ENCODE results near the gene CABP4. TPM values are rescaled to one million over a fixed set of nuclear protein-coding genes. Genes with fewer than 3 reads are reported as not detected.

Gene CABP4
- total RNA-seq, 1 experiment from 2014 or later = not detected

DNA sequence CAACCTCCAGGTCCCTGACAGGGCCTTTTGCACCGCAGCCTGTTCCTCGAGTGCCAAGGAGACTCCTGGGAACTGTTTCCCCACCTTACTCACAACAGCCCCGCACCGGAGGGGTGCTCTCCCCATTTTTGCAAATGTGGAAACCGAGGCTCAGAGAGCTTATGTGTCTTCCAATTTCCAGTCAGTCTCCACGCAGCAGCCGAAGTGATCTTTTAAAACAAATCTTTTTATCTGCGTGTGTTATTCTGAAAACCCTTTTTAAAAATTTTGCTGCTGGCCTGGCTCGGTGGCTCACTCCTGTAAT lies 14.3 kb downstream of the CABP4 start:
- TF ChIP-seq NFATC4 (CRISPR knock-in tag; IDR thresholded peaks at IDR 0.05) (no peak), SMAD3 (CRISPR knock-in tag; IDR thresholded peaks at IDR 0.05; ENCODE audit: borderline replicate concordance) (no peak), CREM (CRISPR knock-in tag; IDR thresholded peaks at IDR 0.05) (no peak), MXD4 (CRISPR knock-in tag; IDR thresholded peaks at IDR 0.05; ENCODE audit: borderline replicate concordance) (no peak)
- TF ChIP-seq, protein P1, sequence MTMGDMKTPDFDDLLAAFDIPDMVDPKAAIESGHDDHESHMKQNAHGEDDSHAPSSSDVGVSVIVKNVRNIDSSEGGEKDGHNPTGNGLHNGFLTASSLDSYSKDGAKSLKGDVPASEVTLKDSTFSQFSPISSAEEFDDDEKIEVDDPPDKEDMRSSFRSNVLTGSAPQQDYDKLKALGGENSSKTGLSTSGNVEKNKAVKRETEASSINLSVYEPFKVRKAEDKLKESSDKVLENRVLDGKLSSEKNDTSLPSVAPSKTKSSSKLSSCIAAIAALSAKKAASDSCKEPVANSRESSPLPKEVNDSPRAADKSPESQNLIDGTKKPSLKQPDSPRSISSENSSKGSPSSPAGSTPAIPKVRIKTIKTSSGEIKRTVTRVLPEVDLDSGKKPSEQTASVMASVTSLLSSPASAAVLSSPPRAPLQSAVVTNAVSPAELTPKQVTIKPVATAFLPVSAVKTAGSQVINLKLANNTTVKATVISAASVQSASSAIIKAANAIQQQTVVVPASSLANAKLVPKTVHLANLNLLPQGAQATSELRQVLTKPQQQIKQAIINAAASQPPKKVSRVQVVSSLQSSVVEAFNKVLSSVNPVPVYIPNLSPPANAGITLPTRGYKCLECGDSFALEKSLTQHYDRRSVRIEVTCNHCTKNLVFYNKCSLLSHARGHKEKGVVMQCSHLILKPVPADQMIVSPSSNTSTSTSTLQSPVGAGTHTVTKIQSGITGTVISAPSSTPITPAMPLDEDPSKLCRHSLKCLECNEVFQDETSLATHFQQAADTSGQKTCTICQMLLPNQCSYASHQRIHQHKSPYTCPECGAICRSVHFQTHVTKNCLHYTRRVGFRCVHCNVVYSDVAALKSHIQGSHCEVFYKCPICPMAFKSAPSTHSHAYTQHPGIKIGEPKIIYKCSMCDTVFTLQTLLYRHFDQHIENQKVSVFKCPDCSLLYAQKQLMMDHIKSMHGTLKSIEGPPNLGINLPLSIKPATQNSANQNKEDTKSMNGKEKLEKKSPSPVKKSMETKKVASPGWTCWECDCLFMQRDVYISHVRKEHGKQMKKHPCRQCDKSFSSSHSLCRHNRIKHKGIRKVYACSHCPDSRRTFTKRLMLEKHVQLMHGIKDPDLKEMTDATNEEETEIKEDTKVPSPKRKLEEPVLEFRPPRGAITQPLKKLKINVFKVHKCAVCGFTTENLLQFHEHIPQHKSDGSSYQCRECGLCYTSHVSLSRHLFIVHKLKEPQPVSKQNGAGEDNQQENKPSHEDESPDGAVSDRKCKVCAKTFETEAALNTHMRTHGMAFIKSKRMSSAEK (CRISPR knock-in tag; IDR thresholded peaks at IDR 0.05; ENCODE audit: borderline replicate concordance) = 0 out of 2 replicates have a peak, but pooled peaks have one; percentile 59
- H3K4me3 Mint-ChIP-seq = peak overlapping the region; percentile 66
- ChIA-PET CTCF (interaction anchor here (1.4 to 2.8 kb wide), 6 partner anchors 68 to 145 kb away, joined by 3 to 28 read pairs (median 4); partner anchors contain the start of genes CLCF1, POLD4 and PPP1CA), POLR2A (interaction anchor here (0.8 to 1.5 kb wide), 3 partner anchors 24 to 49 kb away, joined by 3 to 4 read pairs (median 3); no protein-coding TSS in a partner anchor)
- peaks cover 23% of the 10 kb centered on the region for H3K4me1 Mint-ChIP-seq
- no peaks in the 10 kb centered on the region for H3K36me3 Mint-ChIP-seq
- no peaks in the 10 kb centered on the region for H3K9me3 Mint-ChIP-seq
- H3K27ac Mint-ChIP-seq = no peak overlapping the region
- peaks cover 17% of the 10 kb centered on the region for H3K27me3 Mint-ChIP-seq (ENCODE audit: low read depth)
- ATAC-seq = no peak
- DNase-seq (ENCODE audit: low spot score) = no peak

DNA sequence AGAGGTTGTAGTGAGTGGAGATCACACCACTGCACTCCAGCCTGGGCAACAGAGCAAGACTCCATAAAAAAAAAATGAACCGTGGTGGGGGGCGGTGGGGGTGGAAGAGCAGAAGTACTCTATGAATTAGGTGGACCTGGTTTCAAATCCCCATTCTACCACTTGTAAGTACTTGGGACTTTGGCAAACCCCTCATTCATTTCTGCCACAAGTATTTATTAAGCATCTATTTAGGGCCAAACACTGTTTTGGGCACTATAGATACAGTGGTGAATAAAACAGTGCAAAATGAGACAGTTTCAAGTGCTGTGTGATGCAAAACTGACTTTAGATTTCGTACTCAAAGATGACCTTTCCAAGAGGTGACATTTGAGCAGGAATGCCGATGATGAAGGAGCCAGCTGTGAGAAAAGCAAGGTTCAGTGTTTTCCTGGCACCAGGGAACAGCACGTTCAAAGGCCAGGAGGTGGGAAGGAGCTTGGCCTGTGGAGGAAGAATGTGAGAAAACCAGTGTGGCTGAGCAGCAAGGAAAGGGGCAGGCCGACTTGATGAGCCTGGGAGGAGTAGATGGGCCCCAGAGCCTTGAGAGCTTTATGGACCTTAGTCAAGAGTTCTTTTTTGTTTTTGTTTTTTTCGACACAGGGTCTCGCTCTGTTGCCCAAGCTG lies 15.3 kb downstream of the CABP4 start:
- ChIA-PET CTCF (interaction anchor here (0.6 to 1.2 kb wide), 3 partner anchors 26 to 81 kb away, joined by 3 to 4 read pairs (median 3); no protein-coding TSS in a partner anchor), POLR2A (no interaction called here)
- peak overlapping the region; percentile 66 for H3K4me3 Mint-ChIP-seq
- DNase-seq (ENCODE audit: low spot score) = no peak
- no peaks in the 10 kb centered on the region for H3K9me3 Mint-ChIP-seq
- H3K27ac Mint-ChIP-seq = no peak overlapping the region
- ATAC-seq = no peak
- H3K36me3 Mint-ChIP-seq = no peaks in the 10 kb centered on the region
- peaks cover 20% of the 10 kb centered on the region for H3K27me3 Mint-ChIP-seq (ENCODE audit: low read depth)
- H3K4me1 Mint-ChIP-seq = peaks cover 19% of the 10 kb centered on the region
- TF ChIP-seq FOXK1 (CRISPR knock-in tag; IDR thresholded peaks at IDR 0.05) = no peak
- no peak for TF ChIP-seq HMGA2 (CRISPR knock-in tag; IDR thresholded peaks at IDR 0.05)
- no peak for TF ChIP-seq ZNF671 (CRISPR knock-in tag; IDR thresholded peaks at IDR 0.05)
- TF ChIP-seq, protein P2, sequence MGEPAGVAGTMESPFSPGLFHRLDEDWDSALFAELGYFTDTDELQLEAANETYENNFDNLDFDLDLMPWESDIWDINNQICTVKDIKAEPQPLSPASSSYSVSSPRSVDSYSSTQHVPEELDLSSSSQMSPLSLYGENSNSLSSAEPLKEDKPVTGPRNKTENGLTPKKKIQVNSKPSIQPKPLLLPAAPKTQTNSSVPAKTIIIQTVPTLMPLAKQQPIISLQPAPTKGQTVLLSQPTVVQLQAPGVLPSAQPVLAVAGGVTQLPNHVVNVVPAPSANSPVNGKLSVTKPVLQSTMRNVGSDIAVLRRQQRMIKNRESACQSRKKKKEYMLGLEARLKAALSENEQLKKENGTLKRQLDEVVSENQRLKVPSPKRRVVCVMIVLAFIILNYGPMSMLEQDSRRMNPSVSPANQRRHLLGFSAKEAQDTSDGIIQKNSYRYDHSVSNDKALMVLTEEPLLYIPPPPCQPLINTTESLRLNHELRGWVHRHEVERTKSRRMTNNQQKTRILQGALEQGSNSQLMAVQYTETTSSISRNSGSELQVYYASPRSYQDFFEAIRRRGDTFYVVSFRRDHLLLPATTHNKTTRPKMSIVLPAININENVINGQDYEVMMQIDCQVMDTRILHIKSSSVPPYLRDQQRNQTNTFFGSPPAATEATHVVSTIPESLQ (CRISPR knock-in tag; IDR thresholded peaks at IDR 0.05) = no peak
- no peak for TF ChIP-seq ETV6 (CRISPR knock-in tag; IDR thresholded peaks at IDR 0.05)
- TF ChIP-seq, protein P3, sequence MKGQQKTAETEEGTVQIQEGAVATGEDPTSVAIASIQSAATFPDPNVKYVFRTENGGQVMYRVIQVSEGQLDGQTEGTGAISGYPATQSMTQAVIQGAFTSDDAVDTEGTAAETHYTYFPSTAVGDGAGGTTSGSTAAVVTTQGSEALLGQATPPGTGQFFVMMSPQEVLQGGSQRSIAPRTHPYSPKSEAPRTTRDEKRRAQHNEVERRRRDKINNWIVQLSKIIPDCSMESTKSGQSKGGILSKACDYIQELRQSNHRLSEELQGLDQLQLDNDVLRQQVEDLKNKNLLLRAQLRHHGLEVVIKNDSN (CRISPR knock-in tag; IDR thresholded peaks at IDR 0.05) = no peak
- no peak for TF ChIP-seq JUN (CRISPR knock-in tag; IDR thresholded peaks at IDR 0.05)
- TF ChIP-seq, protein P4, sequence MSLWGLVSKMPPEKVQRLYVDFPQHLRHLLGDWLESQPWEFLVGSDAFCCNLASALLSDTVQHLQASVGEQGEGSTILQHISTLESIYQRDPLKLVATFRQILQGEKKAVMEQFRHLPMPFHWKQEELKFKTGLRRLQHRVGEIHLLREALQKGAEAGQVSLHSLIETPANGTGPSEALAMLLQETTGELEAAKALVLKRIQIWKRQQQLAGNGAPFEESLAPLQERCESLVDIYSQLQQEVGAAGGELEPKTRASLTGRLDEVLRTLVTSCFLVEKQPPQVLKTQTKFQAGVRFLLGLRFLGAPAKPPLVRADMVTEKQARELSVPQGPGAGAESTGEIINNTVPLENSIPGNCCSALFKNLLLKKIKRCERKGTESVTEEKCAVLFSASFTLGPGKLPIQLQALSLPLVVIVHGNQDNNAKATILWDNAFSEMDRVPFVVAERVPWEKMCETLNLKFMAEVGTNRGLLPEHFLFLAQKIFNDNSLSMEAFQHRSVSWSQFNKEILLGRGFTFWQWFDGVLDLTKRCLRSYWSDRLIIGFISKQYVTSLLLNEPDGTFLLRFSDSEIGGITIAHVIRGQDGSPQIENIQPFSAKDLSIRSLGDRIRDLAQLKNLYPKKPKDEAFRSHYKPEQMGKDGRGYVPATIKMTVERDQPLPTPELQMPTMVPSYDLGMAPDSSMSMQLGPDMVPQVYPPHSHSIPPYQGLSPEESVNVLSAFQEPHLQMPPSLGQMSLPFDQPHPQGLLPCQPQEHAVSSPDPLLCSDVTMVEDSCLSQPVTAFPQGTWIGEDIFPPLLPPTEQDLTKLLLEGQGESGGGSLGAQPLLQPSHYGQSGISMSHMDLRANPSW (CRISPR knock-in tag; conservative IDR thresholded peaks at IDR 0.05; ENCODE audit: low read depth) = no peak
- TF ChIP-seq SP1 (CRISPR knock-in tag; conservative IDR thresholded peaks at IDR 0.05) = no peak
- TF ChIP-seq, protein P5, sequence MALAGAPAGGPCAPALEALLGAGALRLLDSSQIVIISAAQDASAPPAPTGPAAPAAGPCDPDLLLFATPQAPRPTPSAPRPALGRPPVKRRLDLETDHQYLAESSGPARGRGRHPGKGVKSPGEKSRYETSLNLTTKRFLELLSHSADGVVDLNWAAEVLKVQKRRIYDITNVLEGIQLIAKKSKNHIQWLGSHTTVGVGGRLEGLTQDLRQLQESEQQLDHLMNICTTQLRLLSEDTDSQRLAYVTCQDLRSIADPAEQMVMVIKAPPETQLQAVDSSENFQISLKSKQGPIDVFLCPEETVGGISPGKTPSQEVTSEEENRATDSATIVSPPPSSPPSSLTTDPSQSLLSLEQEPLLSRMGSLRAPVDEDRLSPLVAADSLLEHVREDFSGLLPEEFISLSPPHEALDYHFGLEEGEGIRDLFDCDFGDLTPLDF (CRISPR knock-in tag; IDR thresholded peaks at IDR 0.05) = no peak
- no peak for TF ChIP-seq ZNF416 (CRISPR knock-in tag; IDR thresholded peaks at IDR 0.05)
- no peak for TF ChIP-seq SMAD3 (CRISPR knock-in tag; IDR thresholded peaks at IDR 0.05; ENCODE audit: borderline replicate concordance)
- no peak for TF ChIP-seq SOX15 (CRISPR knock-in tag; IDR thresholded peaks at IDR 0.05)
- TF ChIP-seq JAZF1 (CRISPR knock-in tag; IDR thresholded peaks at IDR 0.05) = no peak
- TF ChIP-seq PRRX2 (CRISPR knock-in tag; IDR thresholded peaks at IDR 0.05) = no peak
- no peak for TF ChIP-seq MYBL2 (CRISPR knock-in tag; IDR thresholded peaks at IDR 0.05)
- TF ChIP-seq, protein P6, sequence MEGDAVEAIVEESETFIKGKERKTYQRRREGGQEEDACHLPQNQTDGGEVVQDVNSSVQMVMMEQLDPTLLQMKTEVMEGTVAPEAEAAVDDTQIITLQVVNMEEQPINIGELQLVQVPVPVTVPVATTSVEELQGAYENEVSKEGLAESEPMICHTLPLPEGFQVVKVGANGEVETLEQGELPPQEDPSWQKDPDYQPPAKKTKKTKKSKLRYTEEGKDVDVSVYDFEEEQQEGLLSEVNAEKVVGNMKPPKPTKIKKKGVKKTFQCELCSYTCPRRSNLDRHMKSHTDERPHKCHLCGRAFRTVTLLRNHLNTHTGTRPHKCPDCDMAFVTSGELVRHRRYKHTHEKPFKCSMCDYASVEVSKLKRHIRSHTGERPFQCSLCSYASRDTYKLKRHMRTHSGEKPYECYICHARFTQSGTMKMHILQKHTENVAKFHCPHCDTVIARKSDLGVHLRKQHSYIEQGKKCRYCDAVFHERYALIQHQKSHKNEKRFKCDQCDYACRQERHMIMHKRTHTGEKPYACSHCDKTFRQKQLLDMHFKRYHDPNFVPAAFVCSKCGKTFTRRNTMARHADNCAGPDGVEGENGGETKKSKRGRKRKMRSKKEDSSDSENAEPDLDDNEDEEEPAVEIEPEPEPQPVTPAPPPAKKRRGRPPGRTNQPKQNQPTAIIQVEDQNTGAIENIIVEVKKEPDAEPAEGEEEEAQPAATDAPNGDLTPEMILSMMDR (IDR thresholded peaks at IDR 0.05) = no peak
